ENCODE measurements around the gene FRMD8.

The FRMD8 gene

GRCh38 chr11:65435411-65435931, 49.0 kb downstream of the FRMD8 start:
- Histone ChIP-seq H3K36me3 (ENCODE audit: control insufficient read depth, insufficient read depth, low read length) (peaks cover 32% of the 10 kb centered on the region), H3K27me3 (replicated peaks; ENCODE audit: control insufficient read depth, insufficient read depth, low read length, poor library complexity, severe bottlenecking) (no peaks in the 10 kb centered on the region), H3K4me1 (ENCODE audit: control insufficient read depth, insufficient read depth, low read length, poor library complexity, severe bottlenecking) (peaks cover 13% of the 10 kb centered on the region), H3K9me3 (ENCODE audit: control insufficient read depth, low read length) (no peaks in the 10 kb centered on the region), H3K4me3 (ENCODE audit: insufficient read depth, low read depth, low read length, poor library complexity, severe bottlenecking) (no peak overlapping the region), H3K27ac (ENCODE audit: insufficient read depth, low read length, poor library complexity, severe bottlenecking) (no peak overlapping the region)
- DNase-seq, result no peak

DNA sequence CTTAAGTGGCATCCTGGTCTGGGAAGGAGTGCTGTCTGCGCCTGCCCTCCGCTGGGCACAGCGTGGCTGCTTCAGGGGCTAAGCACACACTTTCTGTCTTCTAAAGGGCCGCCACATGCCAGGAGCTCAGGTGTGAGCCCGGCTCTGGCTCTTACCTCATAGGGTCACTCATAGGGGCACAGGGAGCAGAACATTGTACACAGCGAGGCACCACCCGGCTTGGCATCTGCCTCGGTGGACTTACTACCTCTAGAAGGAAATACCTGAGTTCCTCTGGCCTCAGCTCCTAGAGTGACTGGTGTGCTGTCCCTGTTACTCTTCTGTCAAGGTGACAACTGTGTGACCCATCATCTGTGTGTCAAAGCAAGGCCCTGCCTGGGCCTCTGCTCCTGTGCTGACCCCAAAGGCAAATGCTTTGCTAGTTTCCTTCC, 49.6 kb downstream of the FRMD8 start:
- no peaks in the 10 kb centered on the region for H3K9me3 ChIP-seq (ENCODE audit: control insufficient read depth, low read length)
- peaks cover 32% of the 10 kb centered on the region for H3K36me3 ChIP-seq (ENCODE audit: control insufficient read depth, insufficient read depth, low read length)
- H3K4me3 ChIP-seq (ENCODE audit: insufficient read depth, low read depth, low read length, poor library complexity, severe bottlenecking), result no peak overlapping the region
- H3K27me3 ChIP-seq (replicated peaks; ENCODE audit: control insufficient read depth, insufficient read depth, low read length, poor library complexity, severe bottlenecking), result no peaks in the 10 kb centered on the region
- H3K27ac ChIP-seq (ENCODE audit: insufficient read depth, low read length, poor library complexity, severe bottlenecking), result no peak overlapping the region
- peaks cover 13% of the 10 kb centered on the region for H3K4me1 ChIP-seq (ENCODE audit: control insufficient read depth, insufficient read depth, low read length, poor library complexity, severe bottlenecking)
- no peak for DNase-seq

DNA sequence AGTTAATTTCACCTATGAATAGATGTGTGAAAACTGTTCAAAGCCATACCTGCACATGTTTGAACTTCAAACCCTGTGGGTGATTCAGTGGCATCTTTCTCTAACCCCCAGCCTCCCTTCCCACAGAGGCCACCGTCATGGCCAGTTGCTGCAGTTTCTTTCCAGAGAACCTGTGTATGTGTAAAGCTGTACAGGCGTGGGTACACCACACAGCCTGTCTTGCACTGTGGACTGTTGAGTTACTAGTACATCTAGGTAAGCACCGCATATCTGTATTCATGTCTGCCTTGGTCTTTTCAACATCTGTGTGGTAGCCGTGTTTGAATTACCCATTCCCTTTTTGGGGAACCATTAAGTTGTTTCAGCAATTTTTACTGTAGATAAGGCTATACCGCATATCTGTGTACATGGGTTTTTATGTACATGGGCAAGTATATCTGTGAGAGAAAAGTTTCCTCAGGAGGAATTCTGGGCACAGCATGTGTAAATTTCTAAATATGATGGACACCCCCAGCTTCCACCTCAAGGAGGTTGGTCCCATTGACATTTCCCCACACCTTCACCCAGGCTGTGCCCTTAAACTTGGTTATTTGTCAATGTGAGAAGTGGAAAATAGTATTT, 50.1 kb downstream of the FRMD8 start:
- Histone ChIP-seq H3K36me3 (ENCODE audit: control insufficient read depth, insufficient read depth, low read length) (peaks cover 32% of the 10 kb centered on the region), H3K9me3 (ENCODE audit: control insufficient read depth, low read length) (no peaks in the 10 kb centered on the region), H3K4me1 (ENCODE audit: control insufficient read depth, insufficient read depth, low read length, poor library complexity, severe bottlenecking) (peaks cover 14% of the 10 kb centered on the region), H3K27me3 (replicated peaks; ENCODE audit: control insufficient read depth, insufficient read depth, low read length, poor library complexity, severe bottlenecking) (no peaks in the 10 kb centered on the region), H3K4me3 (ENCODE audit: insufficient read depth, low read depth, low read length, poor library complexity, severe bottlenecking) (no peak overlapping the region), H3K27ac (ENCODE audit: insufficient read depth, low read length, poor library complexity, severe bottlenecking) (no peak overlapping the region)
- no peak for DNase-seq

GRCh38 chr11:65437436-65438227, 51.2 kb downstream of the FRMD8 start:
- H3K4me1 ChIP-seq (ENCODE audit: control insufficient read depth, insufficient read depth, low read length, poor library complexity, severe bottlenecking), result peaks cover 13% of the 10 kb centered on the region
- H3K27ac ChIP-seq (ENCODE audit: insufficient read depth, low read length, poor library complexity, severe bottlenecking), result no peak overlapping the region
- H3K4me3 ChIP-seq (ENCODE audit: insufficient read depth, low read depth, low read length, poor library complexity, severe bottlenecking), result no peak overlapping the region
- peaks cover 32% of the 10 kb centered on the region for H3K36me3 ChIP-seq (ENCODE audit: control insufficient read depth, insufficient read depth, low read length)
- no peaks in the 10 kb centered on the region for H3K9me3 ChIP-seq (ENCODE audit: control insufficient read depth, low read length)
- no peaks in the 10 kb centered on the region for H3K27me3 ChIP-seq (replicated peaks; ENCODE audit: control insufficient read depth, insufficient read depth, low read length, poor library complexity, severe bottlenecking)
- no peak for DNase-seq

DNA sequence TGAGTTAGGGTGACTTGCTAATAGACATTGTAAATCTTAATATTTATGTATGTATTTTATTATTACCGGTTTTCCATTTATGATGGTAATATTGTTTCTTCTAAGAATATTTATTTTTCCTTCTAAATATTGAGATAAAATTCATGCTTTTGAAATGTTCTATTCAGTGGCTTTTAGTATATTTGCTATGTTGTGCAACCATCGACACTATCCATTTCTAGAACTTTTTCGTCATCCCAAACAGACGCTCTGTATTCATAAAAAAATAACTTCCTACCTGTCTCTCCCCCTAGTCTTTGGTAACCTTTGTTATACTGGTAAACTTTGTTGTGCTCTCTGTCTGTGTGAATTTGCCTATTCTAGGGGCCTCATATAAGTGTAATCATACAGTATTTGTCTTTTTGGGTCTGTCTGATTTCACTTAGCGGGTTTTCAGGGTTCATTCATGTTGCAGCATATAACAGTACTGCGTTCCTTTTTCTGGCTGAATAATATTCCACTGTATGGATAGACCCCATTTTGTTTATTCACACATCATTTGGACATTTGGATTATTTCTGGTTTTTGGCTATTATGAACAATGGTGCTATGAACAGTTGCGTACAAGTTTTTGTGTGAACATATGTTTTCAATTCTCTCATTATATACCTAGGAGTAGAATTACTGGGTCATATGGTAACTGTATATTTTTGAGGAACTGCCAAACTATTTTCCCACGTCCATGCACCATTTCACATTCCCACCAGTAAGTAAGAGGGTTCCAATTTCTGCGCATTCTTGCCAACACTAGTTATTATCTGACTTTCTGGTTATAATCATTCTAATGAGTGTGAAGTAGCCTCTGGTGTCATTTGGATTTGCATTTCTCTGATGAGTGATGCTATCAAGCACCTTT, 52.1 kb downstream of the FRMD8 start:
- Histone ChIP-seq H3K4me1 (ENCODE audit: control insufficient read depth, insufficient read depth, low read length, poor library complexity, severe bottlenecking) (peaks cover 13% of the 10 kb centered on the region), H3K27me3 (replicated peaks; ENCODE audit: control insufficient read depth, insufficient read depth, low read length, poor library complexity, severe bottlenecking) (no peaks in the 10 kb centered on the region), H3K9me3 (ENCODE audit: control insufficient read depth, low read length) (no peaks in the 10 kb centered on the region), H3K36me3 (ENCODE audit: control insufficient read depth, insufficient read depth, low read length) (peaks cover 32% of the 10 kb centered on the region), H3K27ac (ENCODE audit: insufficient read depth, low read length, poor library complexity, severe bottlenecking) (no peak overlapping the region), H3K4me3 (ENCODE audit: insufficient read depth, low read depth, low read length, poor library complexity, severe bottlenecking) (no peak overlapping the region)
- DNase-seq, result no peak

- H3K4me1 ChIP-seq (ENCODE audit: control insufficient read depth, insufficient read depth, low read length, poor library complexity, severe bottlenecking), result peaks cover 13% of the 10 kb centered on the region
- DNase-seq, result no peak
- H3K27me3 ChIP-seq (replicated peaks; ENCODE audit: control insufficient read depth, insufficient read depth, low read length, poor library complexity, severe bottlenecking), result no peaks in the 10 kb centered on the region
- H3K4me3 ChIP-seq (ENCODE audit: insufficient read depth, low read depth, low read length, poor library complexity, severe bottlenecking), result no peak overlapping the region
- no peak overlapping the region for H3K27ac ChIP-seq (ENCODE audit: insufficient read depth, low read length, poor library complexity, severe bottlenecking)
- H3K36me3 ChIP-seq (ENCODE audit: control insufficient read depth, insufficient read depth, low read length), result peaks cover 37% of the 10 kb centered on the region
- no peaks in the 10 kb centered on the region for H3K9me3 ChIP-seq (ENCODE audit: control insufficient read depth, low read length)
Observed at GRCh38 chr11:65439331-65440181, 53.1 kb downstream of the FRMD8 start.

DNA sequence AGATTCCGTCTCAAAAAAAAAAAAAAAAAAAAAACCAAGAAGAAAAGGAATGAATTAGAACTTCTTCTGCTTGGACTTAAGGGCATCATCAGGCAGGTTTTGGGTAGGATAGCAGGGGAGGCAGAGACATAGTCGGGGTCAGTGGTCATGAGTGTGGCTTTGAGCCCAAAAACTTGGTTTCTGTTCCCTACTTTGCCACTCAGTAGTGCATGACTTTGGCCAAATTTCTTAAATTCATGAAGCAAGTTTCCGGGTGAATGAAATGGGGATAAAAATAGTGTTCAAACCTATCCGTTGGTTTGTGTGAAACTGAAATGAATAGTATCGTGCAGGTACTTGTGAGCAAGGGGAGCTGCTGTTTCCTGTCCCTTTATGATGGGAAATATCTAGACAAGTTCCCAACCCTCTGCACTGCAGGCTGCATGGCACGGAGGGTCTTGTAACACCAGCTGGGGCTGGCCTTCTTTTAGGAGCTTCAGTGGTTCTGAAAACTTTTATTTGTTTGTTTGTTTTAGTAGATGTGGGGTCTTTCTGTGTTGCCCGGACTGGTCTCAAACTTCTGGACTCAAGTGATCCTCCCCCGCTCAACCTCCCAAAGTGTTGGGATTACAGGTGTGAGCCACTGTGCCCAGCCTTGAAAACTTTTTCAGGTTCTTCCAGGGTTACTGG, 54.5 kb downstream of the FRMD8 start:
- no peak for DNase-seq
- H3K27me3 ChIP-seq (replicated peaks; ENCODE audit: control insufficient read depth, insufficient read depth, low read length, poor library complexity, severe bottlenecking), result no peaks in the 10 kb centered on the region
- peaks cover 35% of the 10 kb centered on the region for H3K36me3 ChIP-seq (ENCODE audit: control insufficient read depth, insufficient read depth, low read length)
- H3K4me1 ChIP-seq (ENCODE audit: control insufficient read depth, insufficient read depth, low read length, poor library complexity, severe bottlenecking), result peaks cover 13% of the 10 kb centered on the region
- H3K27ac ChIP-seq (ENCODE audit: insufficient read depth, low read length, poor library complexity, severe bottlenecking), result no peak overlapping the region
- no peaks in the 10 kb centered on the region for H3K9me3 ChIP-seq (ENCODE audit: control insufficient read depth, low read length)
- no peak overlapping the region for H3K4me3 ChIP-seq (ENCODE audit: insufficient read depth, low read depth, low read length, poor library complexity, severe bottlenecking)

GRCh38 chr11:65442842-65443331, 56.5 kb downstream of the FRMD8 start:
- no peak overlapping the region for H3K27ac ChIP-seq (ENCODE audit: insufficient read depth, low read length, poor library complexity, severe bottlenecking)
- H3K27me3 ChIP-seq (replicated peaks; ENCODE audit: control insufficient read depth, insufficient read depth, low read length, poor library complexity, severe bottlenecking), result no peaks in the 10 kb centered on the region
- peaks cover 13% of the 10 kb centered on the region for H3K4me1 ChIP-seq (ENCODE audit: control insufficient read depth, insufficient read depth, low read length, poor library complexity, severe bottlenecking)
- H3K9me3 ChIP-seq (ENCODE audit: control insufficient read depth, low read length), result no peaks in the 10 kb centered on the region
- H3K36me3 ChIP-seq (ENCODE audit: control insufficient read depth, insufficient read depth, low read length), result peaks cover 24% of the 10 kb centered on the region
- no peak for DNase-seq
- H3K4me3 ChIP-seq (ENCODE audit: insufficient read depth, low read depth, low read length, poor library complexity, severe bottlenecking), result no peak overlapping the region

Data from effector memory CD4-positive, alpha-beta T cell (primary cell).